GM12801 (cell line): ENCODE data around the gene OPRD1.

Experiments used
- TF ChIP-seq, protein P1 (sequence below): IDR thresholded peaks from one replicate; pipeline ENCODE4 v1.5.1; 2011; ENCODE audit warnings: control low read depth; ENCODE audit not compliant: insufficient read length; ENCODE audit errors: extremely low read depth

OPRD1 gene

DNA sequence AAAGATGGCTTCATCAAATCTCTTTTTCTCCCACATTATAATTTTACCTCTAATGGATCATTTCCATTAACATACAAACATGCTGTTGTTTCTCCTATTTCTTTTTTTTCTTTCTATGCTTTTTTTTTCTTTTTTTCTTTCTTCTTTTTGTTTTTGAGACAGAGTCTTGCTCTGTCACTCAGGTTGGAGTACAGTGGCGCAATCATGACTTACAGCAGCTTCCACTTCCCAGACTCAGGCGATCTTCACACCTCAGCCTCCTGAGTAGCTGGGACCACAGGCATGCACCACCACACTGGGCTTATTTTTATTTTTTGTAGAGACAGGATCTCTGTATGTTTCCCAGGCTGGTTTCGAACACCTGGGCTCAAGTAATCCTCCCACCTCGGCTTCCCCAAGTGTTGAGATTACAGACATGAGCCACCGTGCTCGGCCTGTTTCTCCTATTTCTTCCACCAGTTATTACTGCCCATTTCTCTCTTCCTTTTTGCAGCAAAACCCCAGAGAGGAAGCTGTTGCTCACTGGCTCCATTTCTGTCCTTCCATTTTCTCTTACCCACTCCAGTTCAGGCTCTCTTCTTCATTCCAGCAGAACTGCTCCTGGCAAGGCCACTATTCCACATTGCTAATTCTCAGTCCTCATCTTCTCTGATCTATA lies 32.1 kb upstream of the OPRD1 start:
- TF ChIP-seq, protein P1, sequence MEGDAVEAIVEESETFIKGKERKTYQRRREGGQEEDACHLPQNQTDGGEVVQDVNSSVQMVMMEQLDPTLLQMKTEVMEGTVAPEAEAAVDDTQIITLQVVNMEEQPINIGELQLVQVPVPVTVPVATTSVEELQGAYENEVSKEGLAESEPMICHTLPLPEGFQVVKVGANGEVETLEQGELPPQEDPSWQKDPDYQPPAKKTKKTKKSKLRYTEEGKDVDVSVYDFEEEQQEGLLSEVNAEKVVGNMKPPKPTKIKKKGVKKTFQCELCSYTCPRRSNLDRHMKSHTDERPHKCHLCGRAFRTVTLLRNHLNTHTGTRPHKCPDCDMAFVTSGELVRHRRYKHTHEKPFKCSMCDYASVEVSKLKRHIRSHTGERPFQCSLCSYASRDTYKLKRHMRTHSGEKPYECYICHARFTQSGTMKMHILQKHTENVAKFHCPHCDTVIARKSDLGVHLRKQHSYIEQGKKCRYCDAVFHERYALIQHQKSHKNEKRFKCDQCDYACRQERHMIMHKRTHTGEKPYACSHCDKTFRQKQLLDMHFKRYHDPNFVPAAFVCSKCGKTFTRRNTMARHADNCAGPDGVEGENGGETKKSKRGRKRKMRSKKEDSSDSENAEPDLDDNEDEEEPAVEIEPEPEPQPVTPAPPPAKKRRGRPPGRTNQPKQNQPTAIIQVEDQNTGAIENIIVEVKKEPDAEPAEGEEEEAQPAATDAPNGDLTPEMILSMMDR: no peak

DNA sequence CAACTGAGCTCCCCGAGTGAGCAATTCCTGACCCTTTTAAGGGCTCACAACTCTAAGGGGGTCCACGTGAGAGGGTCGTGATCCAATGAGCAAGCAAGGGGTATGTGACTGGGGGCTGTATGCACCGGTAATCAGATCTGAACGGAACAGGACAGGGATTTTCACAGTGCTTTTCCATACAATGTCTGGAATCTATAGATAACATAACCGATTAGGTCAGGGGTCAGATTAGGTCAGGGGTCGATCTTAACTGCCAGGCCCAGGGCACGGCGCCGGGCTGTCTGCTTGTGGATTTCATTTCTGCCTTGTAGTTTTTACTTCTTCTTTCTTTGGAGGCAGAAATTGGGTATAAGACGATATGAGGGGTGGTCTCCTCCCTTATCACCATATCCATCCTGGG lies 30.7 kb upstream of the OPRD1 start:
- TF ChIP-seq, protein P1: no peak

DNA sequence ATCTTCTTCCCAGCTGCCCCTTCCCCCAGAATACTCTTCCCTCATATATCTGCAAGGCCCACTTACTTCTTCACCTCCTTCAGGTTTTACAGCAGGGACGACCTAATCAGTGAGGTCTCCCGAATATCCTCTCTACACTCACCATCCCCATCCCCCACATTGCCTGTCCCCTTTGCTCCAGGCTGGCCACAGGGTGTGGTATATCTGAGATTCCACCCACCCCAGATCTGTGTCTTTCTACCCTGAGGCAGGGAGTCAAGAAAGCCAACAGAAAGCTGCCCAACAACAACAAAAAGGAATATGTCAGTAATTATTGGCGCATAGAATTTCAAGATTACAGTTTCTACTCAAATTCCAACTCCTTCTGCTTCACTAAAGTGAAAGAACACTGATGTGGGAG lies 30.0 kb upstream of the OPRD1 start:
- TF ChIP-seq, protein P1: no peak

DNA sequence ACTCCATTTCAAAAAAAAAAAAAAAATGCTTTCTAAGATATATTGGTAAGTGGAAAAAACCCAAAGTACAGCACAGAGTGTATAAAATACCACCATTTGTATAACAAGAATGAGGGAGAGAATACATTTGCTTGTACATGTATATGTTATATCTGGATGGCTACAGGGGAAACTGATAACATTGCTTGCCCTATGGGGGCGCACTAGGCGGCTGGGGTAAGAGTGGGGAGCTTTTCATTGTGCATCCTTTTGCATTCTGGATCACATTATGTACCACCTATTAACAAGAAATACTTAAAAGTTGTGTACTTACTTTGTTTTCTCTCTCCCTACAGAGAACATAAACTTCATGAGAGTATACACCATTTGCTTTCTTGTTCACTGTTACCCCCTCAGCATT lies 28.6 kb upstream of the OPRD1 start:
- TF ChIP-seq, protein P1: no peak

DNA sequence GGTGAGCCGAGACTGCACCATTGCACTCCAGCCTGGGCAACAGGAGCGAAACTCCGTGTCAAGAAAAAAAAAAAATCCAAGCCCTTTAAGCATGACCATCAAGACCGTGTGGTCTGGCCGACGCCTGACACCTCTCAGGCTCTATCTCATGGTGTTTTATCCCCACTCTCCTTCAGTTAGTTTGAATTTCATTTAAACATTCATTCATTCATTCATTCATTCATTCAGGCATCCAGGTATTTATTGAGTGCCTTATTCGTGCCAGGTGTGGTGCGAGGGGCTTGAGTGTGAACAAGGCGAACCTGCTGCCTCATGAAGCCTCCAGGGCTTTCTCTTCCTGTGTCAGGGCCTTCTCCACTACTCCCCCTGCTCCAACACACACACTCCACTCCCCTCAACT lies 22.6 kb upstream of the OPRD1 start:
- TF ChIP-seq, protein P1: no peak

DNA sequence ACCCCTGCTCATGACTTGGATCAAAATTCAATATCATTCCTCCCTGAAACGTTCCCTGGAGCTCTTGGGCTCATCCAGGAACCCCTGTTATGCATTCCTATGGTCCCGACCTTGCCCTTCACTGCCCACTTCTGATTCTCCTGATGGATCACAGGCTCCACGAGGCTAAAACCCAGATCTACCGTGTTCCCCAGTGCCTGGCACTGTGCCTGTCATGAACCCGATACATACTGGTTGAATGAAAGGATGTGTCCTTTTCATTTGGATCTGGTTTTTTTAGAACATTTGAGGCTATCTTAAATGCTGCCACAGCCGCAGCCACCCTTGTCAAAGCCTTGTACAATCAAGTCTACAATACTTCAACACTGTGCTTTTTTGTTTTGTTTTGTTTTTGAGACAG lies 22.2 kb upstream of the OPRD1 start:
- TF ChIP-seq, protein P1: no peak

DNA sequence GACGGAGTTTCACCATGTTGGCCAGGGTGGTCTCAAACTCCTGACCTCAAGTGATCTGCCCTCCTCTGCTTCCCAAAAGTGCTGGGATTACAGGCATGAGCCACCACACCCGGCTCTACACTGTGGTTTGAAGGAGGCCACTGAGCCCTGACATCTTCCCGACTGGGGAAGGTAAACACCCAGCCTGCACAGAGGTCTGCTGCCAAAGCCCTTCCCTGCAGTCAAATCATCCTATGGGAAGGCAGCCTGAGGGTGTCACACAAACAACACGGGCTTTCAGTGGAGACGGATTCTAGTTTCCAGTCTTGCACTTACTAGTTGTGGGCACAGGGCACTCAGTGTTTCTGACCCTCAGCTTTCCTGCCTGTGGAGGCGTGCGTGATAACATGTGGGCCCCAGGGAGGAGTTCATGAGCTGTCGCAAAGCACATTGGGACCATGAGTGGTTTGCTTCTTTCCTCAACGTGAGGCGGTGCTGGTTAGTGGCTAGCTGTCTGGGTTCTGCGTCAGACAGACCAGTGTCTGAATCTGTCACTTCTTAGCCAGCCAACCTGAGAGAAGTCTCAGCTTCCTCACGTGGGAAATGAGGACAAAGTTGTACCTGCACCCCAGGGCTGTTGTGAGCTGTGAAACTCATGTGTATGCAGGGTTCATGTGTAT lies 21.5 kb upstream of the OPRD1 start:
- TF ChIP-seq, protein P1: no peak
